A673 (cell line): ENCODE measurements around the gene GRPR. TPM values are rescaled to one million over a fixed set of nuclear protein-coding genes. Genes with fewer than 3 reads are reported as not detected.

Experiments used
- Bru-seq: library from RNA; stranded (reverse); fragments of 400-500 nt; gene quantifications from one replicate; lab custom pipeline; 2021; lab: Mats Ljungman, UMichigan
- BruChase-seq, 2 experiments: library from RNA; stranded (reverse); fragments of 400-500 nt; gene quantifications; one replicate each; lab custom pipeline; 2021; lab: Mats Ljungman, UMichigan
- BruUV-seq: library from RNA; stranded (reverse); fragments of 400-500 nt; replicated peaks from 2 replicates; lab custom pipeline; 2021; lab: Mats Ljungman, UMichigan
- CTCF ChIA-PET: fragments of 300-600 bp; sonication (Branson Sonifier 250); formaldehyde crosslinking; loops from one replicate; lab custom pipeline; 2022; ENCODE audit warnings: antibody characterized with exemption; lab: Charles Lee
- POLR2A ChIA-PET: fragments of 300-600 bp; sonication (Branson Sonifier 250); formaldehyde crosslinking; loops from one replicate; lab custom pipeline; 2022; ENCODE audit warnings: antibody characterized with exemption; ENCODE audit not compliant: low non-redundant PET; lab: Charles Lee
- DNase-seq: peaks from one replicate; pipeline ENCODE4 v3.0.0-alpha.2; 2015; ENCODE audit warnings: low spot score
- H3K27ac ChIP-seq: fragments of 200-600 bp; sonication (generic); 2 replicates; pipeline ENCODE4 v1.5.1; 2016; ENCODE audit warnings: mixed run types, low read depth, mild to moderate bottlenecking, mixed read lengths, antibody characterized with exemption, low read length; ENCODE audit not compliant: poor library complexity, severe bottlenecking
- H3K27me3 ChIP-seq: fragments of 200-600 bp; sonication (generic); replicated peaks from 2 replicates; pipeline ENCODE4 v1.6.1; 2017; ENCODE audit warnings: mixed run types, low read depth, mild to moderate bottlenecking, mixed read lengths, antibody characterized with exemption, low read length; ENCODE audit not compliant: insufficient read depth, poor library complexity
- H3K36me3 ChIP-seq: fragments of 200-600 bp; sonication (generic); 2 replicates; pipeline ENCODE4 v1.6.1; 2016; ENCODE audit warnings: mixed run types, mild to moderate bottlenecking, mixed read lengths, antibody characterized with exemption, low read length; ENCODE audit not compliant: insufficient read depth, poor library complexity, severe bottlenecking
- H3K4me1 ChIP-seq: fragments of 200-600 bp; sonication (generic); 2 replicates; pipeline ENCODE4 v1.6.1; 2017; ENCODE audit warnings: mixed run types, mild to moderate bottlenecking, mixed read lengths, antibody characterized with exemption, low read length; ENCODE audit not compliant: insufficient read depth, poor library complexity, severe bottlenecking
- H3K4me3 ChIP-seq: fragments of 200-600 bp; sonication (generic); 2 replicates; pipeline ENCODE4 v1.5.1; 2016; ENCODE audit warnings: low read depth, mixed run types, mild to moderate bottlenecking, mixed read lengths, low read length; ENCODE audit not compliant: poor library complexity, severe bottlenecking
- H3K9me3 ChIP-seq: fragments of 200-600 bp; sonication (generic); 2 replicates; pipeline ENCODE4 v1.6.1; 2016; ENCODE audit warnings: mixed run types, low read depth, mild to moderate bottlenecking, mixed read lengths, antibody characterized with exemption, low read length; ENCODE audit not compliant: poor library complexity, severe bottlenecking
- EZH2 ChIP-seq: fragments of 200-600 bp; sonication (generic); IDR thresholded peaks from 2 replicates; pipeline ENCODE4 v1.6.1; 2017; ENCODE audit warnings: borderline replicate concordance, low read depth, mild to moderate bottlenecking, mixed read lengths, antibody characterized with exemption, low read length; ENCODE audit not compliant: poor library complexity, severe bottlenecking
- intact Hi-C: fragments of 100-400 bp; cut with micrococcal nuclease; formaldehyde crosslinking; loops from one replicate; pipeline ENCODE4 v1.10.0; 2022; ENCODE audit not compliant: unreplicated experiment
- long read RNA-seq: library from polyadenylated mRNA; stranded (forward); transcript quantifications from one replicate; pipeline ENCODE4 v2.0.0, GENCODE V29; 2022
- total RNA-seq: library from RNA; stranded (reverse); gene quantifications from 2 replicates; pipeline ENCODE4 v1.2.3, GENCODE V29; 2021
- TF ChIP-seq, protein P1 (sequence below): fragments of 300-800, 200-600 bp; sonication (generic); conservative IDR thresholded peaks from 2 replicates; pipeline ENCODE4 v1.5.1; 2017; ENCODE audit warnings: low read depth, mild to moderate bottlenecking, antibody characterized with exemption, low read length, moderate library complexity, mixed read lengths

The GRPR gene
- total RNA-seq (0.52 and 1.2 TPM in 2 replicates), Bru-seq, nascent RNA (percentile 41 among the genes with signal in this experiment), BruChase-seq, experiment 1, labeled RNA remaining after a 2-hour chase (percentile 27 among the genes with signal in this experiment), BruChase-seq, experiment 2, labeled RNA remaining after a 6-hour chase (percentile 33 among the genes with signal in this experiment)
- long read RNA-seq, partial matches to known transcripts = 0 of 2 reads
- long read RNA-seq, other reads (novel, unspliced or antisense) = 1 of 2 reads

DNA sequence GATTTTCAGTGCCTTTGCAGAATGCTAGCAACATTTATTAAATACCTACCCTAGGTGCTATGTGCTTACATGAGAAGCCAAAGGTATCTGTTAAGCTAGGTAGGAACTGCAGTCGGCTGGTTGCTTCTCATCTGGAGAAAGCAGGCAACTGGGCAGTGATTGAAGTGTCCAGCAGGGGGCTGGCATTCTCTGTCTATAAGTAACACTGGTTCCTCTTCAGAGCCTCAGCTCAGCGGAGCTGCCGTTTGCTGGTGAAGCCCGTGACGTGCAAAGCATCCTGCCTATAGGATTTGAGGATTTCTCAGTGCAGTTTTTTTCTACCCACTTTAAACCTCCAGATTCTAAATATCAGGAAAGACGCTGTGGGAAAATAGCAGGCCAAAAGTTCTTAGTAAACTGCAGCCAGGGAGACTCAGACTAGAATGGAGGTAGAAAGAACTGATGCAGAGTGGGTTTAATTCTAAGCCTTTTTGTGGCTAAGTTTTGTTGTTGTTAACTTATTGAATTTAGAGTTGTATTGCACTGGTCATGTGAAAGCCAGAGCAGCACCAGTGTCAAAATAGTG is at the start of gene GRPR:
Gene GRPR (plus strand): TSS at position 344 of the 565 bp plus-strand sequence. CDS start 389 bp downstream, outside the sequence.
- intact Hi-C loops = loop anchor here (5.0 kb wide), 1 partner anchor 191 kb away; no protein-coding TSS in a partner anchor
- POLR2A ChIA-PET = no interaction called here
- CTCF ChIA-PET = interaction anchor here (0.8 to 1.2 kb wide), 2 partner anchors 12 to 274 kb away, joined by 3 to 4 read pairs; no protein-coding TSS in a partner anchor
- peaks cover 24% of the 10 kb centered on the region for H3K27me3 ChIP-seq
- BruUV-seq = no TSS peak
- no peak within 1 kb of the TSS for H3K4me3 ChIP-seq
- H3K9me3 ChIP-seq = no peaks in the 10 kb centered on the region
- H3K4me1 ChIP-seq = peaks cover 3% of the 10 kb centered on the region
- peak; percentile 91 for DNase-seq
- TF ChIP-seq EZH2 = no peak
- TF ChIP-seq, protein P1, sequence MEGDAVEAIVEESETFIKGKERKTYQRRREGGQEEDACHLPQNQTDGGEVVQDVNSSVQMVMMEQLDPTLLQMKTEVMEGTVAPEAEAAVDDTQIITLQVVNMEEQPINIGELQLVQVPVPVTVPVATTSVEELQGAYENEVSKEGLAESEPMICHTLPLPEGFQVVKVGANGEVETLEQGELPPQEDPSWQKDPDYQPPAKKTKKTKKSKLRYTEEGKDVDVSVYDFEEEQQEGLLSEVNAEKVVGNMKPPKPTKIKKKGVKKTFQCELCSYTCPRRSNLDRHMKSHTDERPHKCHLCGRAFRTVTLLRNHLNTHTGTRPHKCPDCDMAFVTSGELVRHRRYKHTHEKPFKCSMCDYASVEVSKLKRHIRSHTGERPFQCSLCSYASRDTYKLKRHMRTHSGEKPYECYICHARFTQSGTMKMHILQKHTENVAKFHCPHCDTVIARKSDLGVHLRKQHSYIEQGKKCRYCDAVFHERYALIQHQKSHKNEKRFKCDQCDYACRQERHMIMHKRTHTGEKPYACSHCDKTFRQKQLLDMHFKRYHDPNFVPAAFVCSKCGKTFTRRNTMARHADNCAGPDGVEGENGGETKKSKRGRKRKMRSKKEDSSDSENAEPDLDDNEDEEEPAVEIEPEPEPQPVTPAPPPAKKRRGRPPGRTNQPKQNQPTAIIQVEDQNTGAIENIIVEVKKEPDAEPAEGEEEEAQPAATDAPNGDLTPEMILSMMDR = peak; percentile 88
- no peaks in the 10 kb centered on the region for H3K36me3 ChIP-seq
- H3K27ac ChIP-seq = no peak within 1 kb of the TSS

DNA sequence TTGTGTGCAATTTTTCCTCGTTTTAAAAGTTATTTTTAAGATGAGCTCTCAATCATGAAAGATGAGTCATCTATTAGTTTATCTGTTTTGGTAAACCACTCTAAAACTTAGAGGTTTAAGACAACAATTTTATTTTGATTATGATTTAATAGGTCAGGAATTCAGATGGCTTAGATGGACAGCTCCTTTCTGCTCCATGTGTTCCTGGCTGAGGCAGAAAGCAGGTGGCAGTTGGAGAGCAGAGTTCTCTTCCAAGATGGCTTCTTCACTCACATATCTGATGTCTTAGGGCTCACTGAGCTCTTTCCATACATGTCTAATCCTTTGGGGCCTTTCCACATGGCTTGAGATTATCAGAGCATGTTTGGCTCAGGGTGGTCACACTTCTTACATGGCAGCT is 48.3 kb upstream of the GRPR start:
- Histone ChIP-seq H3K4me1 (peaks cover 24% of the 10 kb centered on the region), H3K27me3 (no peaks in the 10 kb centered on the region), H3K27ac (no peak overlapping the region), H3K36me3 (no peaks in the 10 kb centered on the region), H3K9me3 (no peaks in the 10 kb centered on the region), H3K4me3 (no peak overlapping the region)
- intact Hi-C loops = no loop called here
- no peak for DNase-seq
- TF ChIP-seq, protein P1 = no peak
- no peak for TF ChIP-seq EZH2
- BruUV-seq = no TSS peak
- POLR2A ChIA-PET = no interaction called here
- CTCF ChIA-PET = interaction anchor here (0.7 kb wide), 1 partner anchor 576 kb away, joined by 3 read pairs; no protein-coding TSS in a partner anchor

DNA sequence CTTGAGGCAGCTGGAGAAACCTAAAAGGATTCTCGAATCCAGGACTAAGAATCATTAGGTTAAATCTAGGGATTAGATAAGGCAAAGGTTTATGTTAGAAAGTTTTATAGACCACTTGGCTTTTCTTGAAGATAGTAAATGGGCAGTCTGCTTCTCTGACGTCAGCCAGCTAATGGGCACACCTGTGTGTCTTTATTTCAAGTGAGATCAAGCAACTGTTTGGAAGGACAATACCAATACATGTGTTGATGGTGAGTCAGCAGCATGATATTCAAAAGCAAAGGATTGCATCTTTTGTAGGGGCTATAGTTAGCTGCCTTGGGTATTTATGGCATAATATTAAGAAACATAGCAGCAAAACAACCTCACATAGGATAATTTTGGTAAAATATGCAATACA is 46.5 kb upstream of the GRPR start:
- intact Hi-C loops = no loop called here
- no TSS peak for BruUV-seq
- CTCF ChIA-PET = no interaction called here
- DNase-seq = no peak
- TF ChIP-seq, protein P1 = no peak
- TF ChIP-seq EZH2 = no peak
- peak overlapping the region; percentile 85 for H3K27ac ChIP-seq
- H3K9me3 ChIP-seq = no peaks in the 10 kb centered on the region
- POLR2A ChIA-PET = no interaction called here
- H3K27me3 ChIP-seq = no peaks in the 10 kb centered on the region
- H3K4me3 ChIP-seq = no peak overlapping the region
- H3K36me3 ChIP-seq = no peaks in the 10 kb centered on the region
- H3K4me1 ChIP-seq = peaks cover 24% of the 10 kb centered on the region
